ENCODE measurements around the gene EPHA5. TPM values are rescaled to one million over a fixed set of nuclear protein-coding genes. Genes with fewer than 3 reads are reported as not detected.

The EPHA5 gene
- total RNA-seq, 1 donor from 2014 or later, result 0.04 TPM

DNA sequence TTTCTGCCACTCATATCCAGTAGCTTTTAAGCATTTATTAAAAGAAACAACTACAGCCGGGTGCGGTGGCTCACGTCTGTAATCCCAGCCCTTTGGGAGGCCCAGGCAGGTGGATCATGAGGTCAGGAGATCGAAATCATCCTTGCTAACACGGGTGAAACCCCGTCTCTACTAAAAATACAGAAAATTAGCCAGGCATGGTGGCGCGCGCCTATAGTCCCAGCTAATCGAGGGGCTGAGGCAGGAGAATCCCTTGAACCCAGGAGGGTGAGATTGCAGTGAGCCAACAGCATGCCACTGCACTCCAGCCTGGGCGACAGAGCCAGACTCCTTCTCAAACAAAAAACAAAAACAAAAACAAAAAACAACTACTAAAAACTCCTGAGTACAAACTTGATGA is 119.8 kb downstream of the EPHA5 start:
- Histone ChIP-seq H3K4me3 (ENCODE audit: low read depth, low read length) (no peak overlapping the region), H3K27me3 (ENCODE audit: control insufficient read depth, insufficient read depth, low read length) (no peaks in the 10 kb centered on the region), H3K36me3 (ENCODE audit: control insufficient read depth, insufficient read depth, low read length) (no peaks in the 10 kb centered on the region)
- TF ChIP-seq, protein P1, sequence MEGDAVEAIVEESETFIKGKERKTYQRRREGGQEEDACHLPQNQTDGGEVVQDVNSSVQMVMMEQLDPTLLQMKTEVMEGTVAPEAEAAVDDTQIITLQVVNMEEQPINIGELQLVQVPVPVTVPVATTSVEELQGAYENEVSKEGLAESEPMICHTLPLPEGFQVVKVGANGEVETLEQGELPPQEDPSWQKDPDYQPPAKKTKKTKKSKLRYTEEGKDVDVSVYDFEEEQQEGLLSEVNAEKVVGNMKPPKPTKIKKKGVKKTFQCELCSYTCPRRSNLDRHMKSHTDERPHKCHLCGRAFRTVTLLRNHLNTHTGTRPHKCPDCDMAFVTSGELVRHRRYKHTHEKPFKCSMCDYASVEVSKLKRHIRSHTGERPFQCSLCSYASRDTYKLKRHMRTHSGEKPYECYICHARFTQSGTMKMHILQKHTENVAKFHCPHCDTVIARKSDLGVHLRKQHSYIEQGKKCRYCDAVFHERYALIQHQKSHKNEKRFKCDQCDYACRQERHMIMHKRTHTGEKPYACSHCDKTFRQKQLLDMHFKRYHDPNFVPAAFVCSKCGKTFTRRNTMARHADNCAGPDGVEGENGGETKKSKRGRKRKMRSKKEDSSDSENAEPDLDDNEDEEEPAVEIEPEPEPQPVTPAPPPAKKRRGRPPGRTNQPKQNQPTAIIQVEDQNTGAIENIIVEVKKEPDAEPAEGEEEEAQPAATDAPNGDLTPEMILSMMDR (IDR thresholded peaks at IDR 0.05; ENCODE audit: insufficient read depth, low read length, poor library complexity, severe bottlenecking), result no peak
- no peak for DNase-seq (ENCODE audit: low read depth)

GRCh38 chr4:65546882-65547416 is 123.3 kb downstream of the EPHA5 start:
- no peak for DNase-seq (ENCODE audit: low read depth)
- TF ChIP-seq, protein P1 (IDR thresholded peaks at IDR 0.05; ENCODE audit: insufficient read depth, low read length, poor library complexity, severe bottlenecking), result no peak
- no peak overlapping the region for H3K4me3 ChIP-seq (ENCODE audit: low read depth, low read length)
- no peaks in the 10 kb centered on the region for H3K36me3 ChIP-seq (ENCODE audit: control insufficient read depth, insufficient read depth, low read length)
- H3K27me3 ChIP-seq (ENCODE audit: control insufficient read depth, insufficient read depth, low read length), result no peaks in the 10 kb centered on the region

DNA sequence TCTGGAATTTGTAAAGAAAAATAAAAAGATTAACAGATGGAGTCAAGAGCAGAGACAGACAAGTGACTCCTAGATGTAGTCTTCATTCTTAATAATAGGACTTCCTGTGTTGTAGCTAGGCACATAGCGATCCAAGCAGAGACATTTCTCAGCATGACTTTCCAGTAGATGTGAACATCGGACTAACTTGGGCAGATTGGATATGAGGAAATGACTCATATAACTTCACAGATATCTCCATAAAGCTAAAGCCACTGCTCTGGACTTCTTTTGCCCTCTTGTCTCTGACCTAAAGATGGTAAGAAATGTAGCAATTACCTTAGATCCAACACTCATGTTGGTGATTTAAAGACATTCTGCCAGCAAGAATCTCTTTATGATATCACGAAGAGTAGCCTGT is 131.7 kb downstream of the EPHA5 start:
- Histone ChIP-seq H3K36me3 (ENCODE audit: control insufficient read depth, insufficient read depth, low read length) (no peaks in the 10 kb centered on the region), H3K4me3 (ENCODE audit: low read depth, low read length) (no peak overlapping the region), H3K27me3 (ENCODE audit: control insufficient read depth, insufficient read depth, low read length) (no peaks in the 10 kb centered on the region)
- DNase-seq (ENCODE audit: low read depth), result no peak
- TF ChIP-seq, protein P1 (IDR thresholded peaks at IDR 0.05; ENCODE audit: insufficient read depth, low read length, poor library complexity, severe bottlenecking), result no peak

GRCh38 chr4:65535113-65535512 is 135.2 kb downstream of the EPHA5 start:
- no peaks in the 10 kb centered on the region for H3K36me3 ChIP-seq (ENCODE audit: control insufficient read depth, insufficient read depth, low read length)
- H3K27me3 ChIP-seq (ENCODE audit: control insufficient read depth, insufficient read depth, low read length), result no peaks in the 10 kb centered on the region
- TF ChIP-seq, protein P1 (IDR thresholded peaks at IDR 0.05; ENCODE audit: insufficient read depth, low read length, poor library complexity, severe bottlenecking), result no peak
- DNase-seq (ENCODE audit: low read depth), result no peak
- H3K4me3 ChIP-seq (ENCODE audit: low read depth, low read length), result no peak overlapping the region

DNA sequence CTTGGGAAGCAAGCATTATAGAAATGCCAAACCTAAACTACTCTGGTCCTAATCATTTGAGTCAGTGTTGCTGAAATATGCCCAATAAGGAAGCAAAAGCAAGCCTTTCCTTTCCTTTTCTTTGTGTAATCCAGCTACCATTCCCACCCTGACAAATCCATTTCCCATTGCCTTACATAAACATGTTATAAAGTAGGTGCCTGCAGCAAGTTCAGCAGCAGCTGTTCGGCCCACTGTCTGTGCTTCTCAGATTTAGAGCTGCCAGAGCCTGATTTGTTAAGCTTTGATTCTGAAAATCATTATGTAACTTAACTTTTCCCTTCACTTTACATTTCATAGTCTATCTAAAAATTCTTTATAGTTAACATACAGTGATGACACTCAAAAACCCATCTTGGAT is 148.6 kb downstream of the EPHA5 start:
- no peaks in the 10 kb centered on the region for H3K27me3 ChIP-seq (ENCODE audit: control insufficient read depth, insufficient read depth, low read length)

DNA sequence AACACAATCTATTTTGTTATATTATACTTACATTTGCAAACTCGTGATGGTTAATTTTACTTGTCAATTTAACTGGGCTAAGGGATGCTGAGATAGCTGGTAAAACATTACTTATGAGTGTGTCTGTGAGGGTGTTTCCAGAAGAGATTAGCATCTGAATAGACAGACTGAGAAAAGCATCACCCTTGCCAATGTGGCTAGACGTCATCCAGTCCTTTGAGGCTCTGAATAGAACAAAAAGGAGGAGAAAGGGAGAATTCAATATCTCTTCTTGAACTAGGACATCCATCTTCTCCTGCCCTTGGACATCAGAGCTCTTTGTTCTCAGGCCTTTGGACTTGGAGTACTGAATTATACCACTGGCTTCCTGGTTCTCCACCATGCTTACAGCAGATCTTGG is 154.6 kb downstream of the EPHA5 start:
- Histone ChIP-seq H3K4me3 (ENCODE audit: low read depth, low read length) (no peak overlapping the region), H3K27me3 (ENCODE audit: control insufficient read depth, insufficient read depth, low read length) (no peaks in the 10 kb centered on the region), H3K36me3 (ENCODE audit: control insufficient read depth, insufficient read depth, low read length) (no peaks in the 10 kb centered on the region)
- DNase-seq (ENCODE audit: low read depth), result no peak
- TF ChIP-seq, protein P1 (IDR thresholded peaks at IDR 0.05; ENCODE audit: insufficient read depth, low read length, poor library complexity, severe bottlenecking), result no peak

More for the DNA sequence above, 148.6 kb downstream of the EPHA5 start:
- Histone ChIP-seq H3K36me3 (ENCODE audit: control insufficient read depth, insufficient read depth, low read length) (no peaks in the 10 kb centered on the region), H3K4me3 (ENCODE audit: low read depth, low read length) (no peak overlapping the region)
- no peak for DNase-seq (ENCODE audit: low read depth)
- TF ChIP-seq, protein P1 (IDR thresholded peaks at IDR 0.05; ENCODE audit: insufficient read depth, low read length, poor library complexity, severe bottlenecking), result no peak
